WTC11 (cell line): Measurements from ENCODE around the gene HID1. TPM values are rescaled to one million over a fixed set of nuclear protein-coding genes. Genes with fewer than 3 reads are reported as not detected.

ENCODE experiments used
- ATAC-seq: fragments of 200-7000 bp; cut with Tn5 transposase; 2 replicates; pipeline ENCODE4 v1.10.0; 2021; ENCODE audit warnings: mild to moderate bottlenecking, moderate library complexity
- CTCF ChIA-PET: fragments of 300-600 bp; sonication (Branson Sonifier 250); formaldehyde crosslinking; loops from one replicate; lab custom pipeline; 2021; ENCODE audit warnings: antibody characterized with exemption; lab: Charles Lee
- POLR2A ChIA-PET: fragments of 350-600 bp; sonication (Branson Sonifier 250); formaldehyde crosslinking; loops from one replicate; lab custom pipeline; 2021; ENCODE audit warnings: antibody characterized with exemption; lab: Charles Lee
- DNase-seq: peaks from one replicate; pipeline ENCODE4 v3.0.0; 2021; ENCODE audit warnings: low spot score
- H3K27ac Mint-ChIP-seq: 2 replicates; pipeline ENCODE4 v1.8.0; 2021; ENCODE audit warnings: mixed read lengths
- H3K27me3 Mint-ChIP-seq: 2 replicates; pipeline ENCODE4 v1.8.0; 2021; ENCODE audit warnings: low read depth, mild to moderate bottlenecking, moderate library complexity, mixed read lengths
- H3K36me3 Mint-ChIP-seq: 2 replicates; pipeline ENCODE4 v1.8.0; 2021; ENCODE audit warnings: mixed read lengths
- H3K4me1 Mint-ChIP-seq: 2 replicates; pipeline ENCODE4 v1.8.0; 2022; ENCODE audit warnings: mixed read lengths
- H3K4me3 Mint-ChIP-seq: 2 replicates; pipeline ENCODE4 v1.8.0; 2021; ENCODE audit warnings: mild to moderate bottlenecking, moderate library complexity, mixed read lengths
- H3K9me3 Mint-ChIP-seq: 2 replicates; pipeline ENCODE4 v1.8.0; 2021; ENCODE audit warnings: mixed read lengths
- AFF4 ChIP-seq: sonication (generic); formaldehyde crosslinking; IDR thresholded peaks from 2 replicates; pipeline ENCODE4 v1.8.1; 2023; ENCODE audit warnings: mild to moderate bottlenecking, missing genetic modification reagents, borderline replicate concordance
- AR ChIP-seq: fragments of 250-450 bp; sonication (Bioruptor Pico); IDR thresholded peaks from 2 replicates; pipeline ENCODE4 v1.9.0; 2021; ENCODE audit warnings: mild to moderate bottlenecking
- ARID4B ChIP-seq: sonication (generic); formaldehyde crosslinking; IDR thresholded peaks from 2 replicates; pipeline ENCODE4 v1.8.0; 2023; ENCODE audit warnings: missing genetic modification reagents, mild to moderate bottlenecking, borderline replicate concordance
- ATF1 ChIP-seq: sonication (generic); formaldehyde crosslinking; IDR thresholded peaks from 2 replicates; pipeline ENCODE4 v1.8.1; 2023; ENCODE audit warnings: mild to moderate bottlenecking, moderate library complexity, missing genetic modification reagents
- ATF6 ChIP-seq: sonication (generic); formaldehyde crosslinking; IDR thresholded peaks from 2 replicates; pipeline ENCODE4 v1.8.1; 2023; ENCODE audit warnings: mild to moderate bottlenecking, missing genetic modification reagents
- FOXK1 ChIP-seq: sonication (generic); formaldehyde crosslinking; IDR thresholded peaks from 2 replicates; pipeline ENCODE4 v1.8.0; 2022; ENCODE audit warnings: mild to moderate bottlenecking, moderate library complexity, missing genetic modification reagents
- HMGXB4 ChIP-seq: sonication (generic); formaldehyde crosslinking; IDR thresholded peaks from 2 replicates; pipeline ENCODE4 v1.8.1; 2023; ENCODE audit warnings: mild to moderate bottlenecking, moderate library complexity, missing genetic modification reagents
- PRRX2 ChIP-seq: fragments of 250-450 bp; sonication (Bioruptor Pico); IDR thresholded peaks from 2 replicates; pipeline ENCODE4 v1.8.0; 2021; ENCODE audit warnings: mild to moderate bottlenecking
- RELA ChIP-seq: sonication (generic); formaldehyde crosslinking; IDR thresholded peaks from 2 replicates; pipeline ENCODE4 v1.8.1; 2022; ENCODE audit warnings: missing genetic modification reagents, mild to moderate bottlenecking, borderline replicate concordance
- STAT6 ChIP-seq: sonication (generic); formaldehyde crosslinking; conservative IDR thresholded peaks from 2 replicates; pipeline ENCODE4 v1.8.1; 2023; ENCODE audit warnings: mild to moderate bottlenecking, low read depth, missing genetic modification reagents, moderate library complexity
- USF2 ChIP-seq: sonication (generic); formaldehyde crosslinking; IDR thresholded peaks from 2 replicates; pipeline ENCODE4 v1.8.1; 2023; ENCODE audit warnings: mild to moderate bottlenecking, missing genetic modification reagents, moderate library complexity
- ZNF138 ChIP-seq: sonication (generic); formaldehyde crosslinking; conservative IDR thresholded peaks from 2 replicates; pipeline ENCODE4 v1.8.1; 2022; ENCODE audit warnings: mild to moderate bottlenecking, moderate library complexity, missing genetic modification reagents
- ZNF317 ChIP-seq: sonication (generic); formaldehyde crosslinking; IDR thresholded peaks from 2 replicates; pipeline ENCODE4 v1.8.1; 2023; ENCODE audit warnings: low read depth, mild to moderate bottlenecking, moderate library complexity, missing genetic modification reagents, borderline replicate concordance
- total RNA-seq: library from RNA; stranded (reverse); gene quantifications from 3 replicates; pipeline ENCODE4 v1.2.3, GENCODE V29; 2021

Gene HID1
- total RNA-seq, 1 experiment from 2014 or later: 16.7 TPM

- ATAC-seq: no peak
- Mint-ChIP-seq H3K27me3 (peaks cover 14% of the 10 kb centered on the region), H3K4me1 (peaks cover 6% of the 10 kb centered on the region; the same call in 1 of the 2 replicates), H3K27ac (no peak overlapping the region), H3K9me3 (peaks cover 5% of the 10 kb centered on the region), H3K36me3 (0 out of 2 replicates have a peak, but pooled peaks cover 3% of the 10 kb centered on the region), H3K4me3 (no peak overlapping the region)
- no peak for DNase-seq
- ChIA-PET CTCF (no interaction called here), POLR2A (no interaction called here)
- TF ChIP-seq AFF4 (CRISPR knock-in tag) (no peak), STAT6 (no peak), HMGXB4 (CRISPR knock-in tag) (no peak), ARID4B (CRISPR knock-in tag) (no peak), RELA (no peak), ATF1 (CRISPR knock-in tag) (no peak), AR (CRISPR knock-in tag) (no peak), ZNF138 (no peak), ATF6 (CRISPR knock-in tag) (no peak), FOXK1 (CRISPR knock-in tag) (no peak), USF2 (CRISPR knock-in tag) (no peak), ZNF317 (CRISPR knock-in tag) (no peak), PRRX2 (CRISPR knock-in tag) (no peak)
Measured at GRCh38 chr17:74903034-74903433, 69.5 kb downstream of the HID1 start.
